Limb (tissue), 2 donors: ENCODE measurements around the gene NALF2.

Experiments
- DNase-seq, 2 donors: peaks; one replicate each; pipeline ENCODE4 v3.0.0-alpha.2; 2016; ENCODE audit errors: extremely low spot score in 2 of 2

NALF2 gene

GRCh38 chrX:69524781-69525363 lies 20.7 kb downstream of the NALF2 start:
- no peak for DNase-seq

GRCh38 chrX:69530306-69530705 lies 26.2 kb downstream of the NALF2 start:
- no peak for DNase-seq

GRCh38 chrX:69531031-69531755 lies 27.1 kb downstream of the NALF2 start:
- no peak for DNase-seq

- no peak for DNase-seq
Observed at GRCh38 chrX:69535661-69536060, 31.5 kb downstream of the NALF2 start.

GRCh38 chrX:69538321-69538876 lies 34.3 kb downstream of the NALF2 start:
- DNase-seq = peak; percentile 46 to 83

- DNase-seq = no peak
Observed at GRCh38 chrX:69539437-69539836, 35.3 kb downstream of the NALF2 start.

GRCh38 chrX:69541956-69542355 lies 37.8 kb downstream of the NALF2 start:
- DNase-seq = no peak

- no peak for DNase-seq
Observed at GRCh38 chrX:69543572-69543971, 39.4 kb downstream of the NALF2 start.

- DNase-seq = no peak
Observed at GRCh38 chrX:69546417-69546816, 42.3 kb downstream of the NALF2 start.

- DNase-seq = no peak
Observed at GRCh38 chrX:69546978-69547377, 42.9 kb downstream of the NALF2 start.

- DNase-seq = no peak
Observed at GRCh38 chrX:69551421-69552009, 47.4 kb downstream of the NALF2 start.

- DNase-seq = no peak
Observed at GRCh38 chrX:69552512-69552911, 48.4 kb downstream of the NALF2 start.
